GM19035 (cell line): ENCODE measurements around the gene ANO8.

Experiments
- ATAC-seq: cut with Tn5 transposase; IDR thresholded peaks from one replicate; pipeline ENCODE4 v1.9.1; 2021; ENCODE audit not compliant: unreplicated experiment

Gene ANO8

DNA sequence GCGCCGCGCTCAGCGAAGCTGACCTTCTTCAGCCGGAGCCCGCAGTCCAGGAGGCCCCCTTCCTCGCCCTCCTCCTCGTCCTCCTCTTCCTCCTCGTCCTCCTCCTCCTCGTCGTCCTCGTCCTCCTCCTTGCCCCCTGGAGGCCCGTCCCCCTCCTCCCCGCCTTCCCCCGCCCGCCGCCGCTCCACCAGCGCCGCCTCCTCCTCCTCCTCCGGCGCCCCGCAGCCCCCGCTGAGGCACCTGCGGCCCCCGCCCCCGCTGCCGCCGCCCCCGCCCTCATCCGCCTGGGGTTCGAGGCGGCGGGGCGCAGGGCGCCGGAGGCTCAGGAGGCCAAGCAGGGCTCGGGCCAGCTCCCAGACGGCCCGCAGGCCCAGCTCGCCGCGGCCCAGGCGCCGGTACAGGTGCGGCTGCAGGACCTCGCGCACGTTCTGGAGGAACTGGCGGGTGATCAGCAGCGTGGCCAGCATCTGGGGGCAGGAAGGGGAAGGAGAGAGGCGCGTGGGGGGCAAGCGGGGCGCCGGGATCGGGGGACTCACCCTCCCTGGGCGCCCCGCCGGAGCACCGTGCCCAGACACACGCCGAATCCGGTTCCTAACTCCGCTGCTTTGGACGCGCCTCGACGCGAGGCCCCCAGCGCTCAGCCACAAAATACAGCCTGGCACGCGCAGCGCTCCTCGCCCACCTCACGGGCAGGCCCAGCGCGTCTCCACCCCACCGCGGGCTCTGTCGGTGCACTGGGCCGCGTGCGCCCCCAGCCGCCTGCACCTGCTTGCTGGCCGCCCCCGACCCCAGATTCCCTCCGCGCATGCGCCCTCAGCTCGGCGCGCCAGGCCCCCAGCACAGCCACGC, 5.9 kb downstream of the ANO8 start:
- no peak for ATAC-seq

- ATAC-seq: no peak
These were observed 6.8 kb downstream of the ANO8 start for GRCh38 chr19:17327654-17328516.

GRCh38 chr19:17327068-17327653, 7.5 kb downstream of the ANO8 start:
- ATAC-seq: no peak

- no peak for ATAC-seq
These were observed 8.1 kb downstream of the ANO8 start for GRCh38 chr19:17326595-17326966.

DNA sequence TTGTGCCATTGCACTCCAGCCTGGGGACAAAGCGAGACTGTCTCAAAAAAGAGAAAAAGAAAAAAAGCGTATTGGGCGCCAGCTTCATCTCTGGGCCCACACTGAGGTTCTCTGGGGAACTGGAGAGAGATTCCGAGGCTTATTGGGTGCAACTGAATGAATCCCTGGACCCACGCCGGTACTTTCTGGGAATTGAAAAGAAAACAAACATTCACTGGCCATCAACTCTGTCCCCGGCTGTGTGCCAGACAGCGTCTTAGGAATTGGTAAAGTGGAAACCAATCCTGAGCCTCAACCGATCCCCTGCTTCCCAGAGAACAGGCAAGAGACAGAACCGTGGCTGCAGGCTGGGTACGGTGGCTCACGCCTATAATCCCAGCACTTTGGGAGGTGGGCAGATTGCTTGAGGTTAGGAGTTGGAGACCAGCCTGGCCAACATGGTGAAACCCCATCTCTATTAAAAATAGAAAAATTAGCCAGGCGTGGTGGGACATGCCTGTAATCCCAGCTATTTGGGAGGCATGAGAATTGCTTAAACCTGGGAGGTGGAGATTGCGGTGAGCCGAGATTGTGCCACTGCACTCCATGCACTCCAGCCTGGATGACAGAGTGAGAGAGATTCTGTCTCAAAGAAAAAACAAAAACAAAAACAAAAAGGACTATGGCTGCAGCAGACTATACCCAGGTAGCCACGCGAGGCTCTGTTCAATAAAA, 8.6 kb downstream of the ANO8 start:
- no peak for ATAC-seq

- no peak for ATAC-seq
These were observed 9.5 kb downstream of the ANO8 start for GRCh38 chr19:17325133-17325532.

DNA sequence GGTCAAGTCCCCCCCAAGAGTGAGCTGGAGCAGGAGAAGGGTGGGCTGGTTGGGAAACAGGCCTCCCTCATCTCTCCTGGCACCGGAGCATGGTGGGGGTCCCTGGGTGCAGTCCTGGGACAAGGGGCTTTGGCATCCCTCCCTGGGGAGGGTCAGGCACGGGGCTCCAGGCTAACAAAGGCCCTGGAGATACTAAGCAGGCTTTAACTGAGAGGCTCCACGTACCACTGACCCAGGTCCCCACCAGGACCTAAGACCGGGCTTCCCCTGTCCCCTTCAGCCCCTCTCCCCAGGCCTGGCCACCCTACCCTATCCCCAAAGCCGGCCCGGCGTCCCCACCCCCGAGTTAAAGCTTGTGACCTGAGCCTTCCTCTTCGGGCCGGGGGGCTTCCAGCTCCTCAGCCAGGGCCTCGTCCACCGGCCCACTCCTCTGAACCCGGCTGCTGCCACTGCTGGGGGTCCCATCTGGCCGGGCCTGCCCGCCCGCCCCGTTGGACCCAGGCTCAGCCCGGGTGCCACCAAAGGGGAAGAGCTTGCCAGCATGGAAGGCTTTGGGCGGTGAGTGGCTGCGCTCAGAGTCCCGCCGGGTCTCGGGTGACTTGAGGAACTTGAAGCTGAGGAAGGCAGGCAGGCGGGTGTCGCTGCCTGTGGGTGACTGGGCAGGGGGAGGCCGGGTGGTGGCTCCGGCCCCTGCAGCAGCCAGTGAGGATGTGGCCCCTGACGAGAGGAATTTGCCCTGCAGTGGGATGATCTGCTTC, 10.1 kb downstream of the ANO8 start:
- no peak for ATAC-seq

- ATAC-seq: no peak
These were observed 10.7 kb downstream of the ANO8 start for GRCh38 chr19:17323964-17324332.

GRCh38 chr19:17323300-17323963, 11.2 kb downstream of the ANO8 start:
- no peak for ATAC-seq

GRCh38 chr19:17322854-17323253, 11.8 kb downstream of the ANO8 start:
- ATAC-seq: no peak

DNA sequence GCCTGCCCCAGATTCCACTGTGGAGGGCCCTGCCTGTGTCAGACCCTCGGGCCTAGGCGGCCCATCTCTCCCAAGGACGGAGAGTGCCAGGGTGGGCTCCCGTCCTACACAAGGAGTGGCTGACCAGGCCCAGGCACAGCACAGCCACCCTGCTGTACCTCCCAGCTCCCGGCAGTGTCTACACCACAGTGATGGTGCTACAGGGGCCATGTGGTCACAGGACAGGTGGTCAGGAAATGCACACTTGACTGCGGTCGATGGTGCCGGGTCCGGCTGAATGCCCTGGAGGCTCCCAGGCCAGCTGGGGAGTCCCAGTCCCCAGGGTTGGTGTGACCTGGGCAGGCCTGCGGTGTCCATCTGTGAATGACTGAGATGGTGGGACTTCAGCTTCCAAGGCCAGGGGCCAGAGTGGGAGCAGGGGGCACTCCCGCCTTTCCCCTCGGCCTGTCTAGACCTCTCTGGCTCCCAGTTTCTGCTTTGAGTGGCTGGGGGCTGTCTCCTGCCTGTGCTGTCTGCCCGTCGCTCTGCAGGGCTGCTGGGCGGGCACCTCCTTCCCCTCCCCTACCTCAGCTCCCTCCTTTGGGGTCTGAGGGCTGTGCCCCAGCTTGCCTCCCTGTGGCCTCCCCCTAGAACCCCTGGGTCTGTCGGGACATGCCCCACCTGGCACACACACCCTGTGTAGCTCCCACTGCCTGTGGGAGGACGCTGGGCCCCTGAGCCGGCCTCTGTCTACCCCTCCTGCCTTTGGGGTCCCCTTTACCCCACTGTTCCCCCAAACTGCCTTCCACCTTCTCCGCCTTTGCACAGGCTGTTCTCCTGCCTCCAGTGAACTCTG, 12.8 kb downstream of the ANO8 start:
- no peak for ATAC-seq

DNA sequence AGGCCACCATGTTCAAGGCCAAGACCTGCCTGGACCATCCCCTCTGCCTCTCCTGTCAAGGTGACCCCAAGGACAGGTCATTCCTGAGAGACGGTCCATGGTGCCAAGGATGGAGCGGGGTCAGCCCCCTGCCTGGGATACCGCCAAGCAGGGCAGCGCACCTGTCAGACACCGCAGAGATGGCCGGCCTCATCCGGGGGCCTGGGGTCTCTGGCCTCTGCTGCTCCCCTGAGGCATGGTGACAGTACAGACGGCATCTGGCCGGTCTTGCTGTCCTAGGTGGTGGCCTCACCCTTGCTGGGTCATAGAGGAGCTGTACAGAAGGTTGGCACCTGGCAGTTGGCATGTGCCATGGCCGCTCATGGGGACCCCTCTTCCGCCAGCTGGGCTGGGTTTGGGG, 14.2 kb downstream of the ANO8 start:
- no peak for ATAC-seq

DNA sequence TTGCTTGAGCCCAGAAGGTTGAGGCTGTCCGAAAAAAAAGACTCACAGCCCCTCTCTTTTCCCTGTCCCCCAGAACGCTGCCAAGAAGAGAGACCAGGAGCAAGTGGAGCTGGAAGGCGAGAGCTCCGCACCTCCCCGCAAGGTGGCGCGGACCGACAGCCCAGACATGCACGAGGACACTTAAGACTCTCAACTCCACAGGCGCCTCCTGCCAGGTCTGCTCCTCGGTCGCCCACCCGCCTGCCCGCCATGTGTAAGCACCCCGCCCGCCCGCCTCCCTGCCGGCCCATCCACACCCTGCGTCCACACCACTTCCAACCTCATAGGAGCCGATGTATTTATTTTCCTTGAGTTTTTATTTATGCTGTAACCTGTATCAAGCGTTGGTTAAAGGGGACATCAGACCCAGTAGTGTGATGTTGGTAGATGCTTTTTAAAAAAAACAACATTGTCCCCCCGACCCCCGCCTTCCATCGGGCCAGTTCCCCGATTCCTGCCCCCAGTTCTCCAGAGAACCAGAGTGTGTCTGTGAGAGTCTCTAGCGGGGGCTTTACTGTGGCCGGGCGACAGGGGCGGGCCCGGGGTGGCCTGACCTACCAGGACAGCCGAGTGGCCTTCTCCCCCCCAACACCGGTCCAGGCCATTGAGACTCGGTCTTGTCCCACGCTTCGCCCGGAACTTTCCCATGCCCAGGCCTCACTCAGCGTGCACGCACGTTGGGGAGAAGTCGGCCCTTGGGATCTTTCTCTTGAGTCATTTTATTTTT, 15.0 kb downstream of the ANO8 start:
- ATAC-seq: no peak

DNA sequence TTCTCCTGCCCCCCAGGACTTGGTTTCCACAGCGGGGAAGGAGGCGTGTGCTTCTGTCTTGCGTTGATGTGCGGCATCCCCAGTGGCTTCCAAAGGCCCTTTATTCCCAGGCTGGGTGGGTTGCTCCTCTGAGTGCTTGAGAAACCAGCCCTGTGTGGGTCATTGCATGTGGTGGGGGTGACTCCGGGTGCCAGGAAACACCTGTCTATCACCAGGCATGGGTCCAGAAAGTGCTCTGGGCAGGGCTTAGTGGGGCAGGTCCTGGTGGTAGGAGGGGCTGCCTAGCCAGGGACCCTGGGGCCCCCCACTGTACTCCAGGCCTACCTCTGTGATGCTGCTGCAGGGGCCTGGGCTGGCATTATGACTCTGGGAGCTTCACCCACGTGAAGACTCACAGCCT, 15.7 kb downstream of the ANO8 start:
- no peak for ATAC-seq

GRCh38 chr19:17314007-17314593, 20.6 kb downstream of the ANO8 start:
- no peak for ATAC-seq

GRCh38 chr19:17312189-17313113, 22.2 kb downstream of the ANO8 start:
- ATAC-seq: no peak
